GM12878 (cell line): ENCODE results near the gene PRIMPOL. TPM values are rescaled to one million over a fixed set of nuclear protein-coding genes. Genes with fewer than 3 reads are reported as not detected.

ENCODE experiments used
- ATAC-seq: fragments of 200-7000 bp; cut with Tn5 transposase; 3 replicates; pipeline ENCODE4 v1.9.1; 2020; ENCODE audit warnings: mild to moderate bottlenecking, moderate library complexity
- BruUV-seq: library from RNA; stranded (reverse); fragments of 400-500 nt; replicated peaks from 2 replicates; lab custom pipeline; 2021; lab: Mats Ljungman, UMichigan
- CTCF ChIA-PET: fragments of 300-600 bp; sonication (Branson Sonifier 250); formaldehyde crosslinking; extraction: SDS; loops from one replicate; lab custom pipeline; 2021; ENCODE audit warnings: inconsistent platforms; lab: Yijun Ruan, JAX
- POLR2A ChIA-PET: fragments of 350-600 bp; formaldehyde crosslinking; extraction: SDS; loops from one replicate; lab custom pipeline; 2021; ENCODE audit warnings: inconsistent platforms; lab: Charles Lee
- RAD21 ChIA-PET: fragments of 300-600 bp; sonication (Branson Sonifier 250); formaldehyde crosslinking; loops from one replicate; lab custom pipeline; 2023; ENCODE audit warnings: antibody characterized with exemption; ENCODE audit not compliant: unreplicated experiment; lab: Charles Lee
- SMC1A ChIA-PET: fragments of 300-600 bp; sonication (Branson Sonifier 250); formaldehyde crosslinking; loops from one replicate; lab custom pipeline; 2023; ENCODE audit not compliant: unreplicated experiment, uncharacterized antibody; lab: Charles Lee
- DNase-seq: peaks from one replicate; pipeline ENCODE4 v3.0.0-alpha.2; 2011; ENCODE audit warnings: low read depth, low spot score
- FAIRE-seq: peaks from 3 replicates; lab custom pipeline; 2011; peaks lifted over from hg19 to GRCh38; lab: Jason Lieb, UNC
- H2AFZ ChIP-seq: 2 replicates; pipeline ENCODE4 v1.6.0; 2011; ENCODE audit warnings: low read depth, low read length, control low read depth; ENCODE audit not compliant: control insufficient read depth
- H3K27ac ChIP-seq: 2 replicates; pipeline ENCODE4 v1.5.1; 2011; ENCODE audit warnings: control low read depth; ENCODE audit not compliant: control insufficient read depth, insufficient read depth
- H3K27me3 ChIP-seq, 2 experiments: replicated peaks in 1 of 2; 2 replicates each; pipeline versions ENCODE4 v1.6.0 to v1.6.1; 2011; ENCODE audit warnings: low read length in 1 of 2; ENCODE audit not compliant: control insufficient read depth in 2 of 2, insufficient read depth in 2 of 2
- H3K36me3 ChIP-seq, 2 experiments: 2 replicates each; pipeline ENCODE4 v1.5.1; 2011; ENCODE audit warnings: low read length in 1 of 2; ENCODE audit not compliant: control insufficient read depth in 2 of 2, insufficient read depth in 2 of 2
- H3K4me1 ChIP-seq: 2 replicates; pipeline ENCODE4 v1.6.1; 2011; ENCODE audit warnings: mild to moderate bottlenecking, low read length, moderate library complexity, mixed read lengths; ENCODE audit not compliant: control insufficient read depth, insufficient read depth
- H3K4me2 ChIP-seq: 2 replicates; pipeline ENCODE4 v1.6.0; 2011; ENCODE audit warnings: control low read depth; ENCODE audit not compliant: control insufficient read depth, insufficient read depth
- H3K4me3 ChIP-seq: fragments of 200-600 bp; sonication (generic); 2 replicates; pipeline ENCODE4 v1.5.1; 2016
- H3K79me2 ChIP-seq: 2 replicates; pipeline ENCODE4 v1.6.0; 2011; ENCODE audit warnings: low read length; ENCODE audit not compliant: control insufficient read depth, insufficient read depth
- H3K9ac ChIP-seq: 2 replicates; pipeline ENCODE4 v1.8.0; 2011; ENCODE audit warnings: low read length, control low read depth, mixed read lengths; ENCODE audit not compliant: control insufficient read depth, insufficient read depth
- H3K9me3 ChIP-seq: replicated peaks from 3 replicates; pipeline ENCODE4 v1.5.1; 2011; ENCODE audit warnings: mild to moderate bottlenecking, low read length; ENCODE audit not compliant: control insufficient read depth, insufficient read depth
- H4K20me1 ChIP-seq: 2 replicates; pipeline ENCODE4 v1.6.0; 2011; ENCODE audit not compliant: control insufficient read depth, insufficient read depth
- EP300 ChIP-seq, 2 experiments: fragments of 150-350 bp in 1 of 2; IDR thresholded peaks; 2 replicates each; pipeline ENCODE4 v1.6.1; 2011 to 2012; ENCODE audit warnings: low read depth in 2 of 2, low read length in 2 of 2, borderline replicate concordance in 1 of 2, improper control_type of control experiment in 1 of 2, inconsistent platforms in 1 of 2; ENCODE audit not compliant: control insufficient read depth in 1 of 2
- IKZF2 ChIP-seq, 2 experiments: fragments of 450-650 bp; IDR thresholded peaks; 2 replicates each; pipeline ENCODE4 v1.6.1; 2017; ENCODE audit warnings: mild to moderate bottlenecking in 2 of 2, moderate library complexity in 2 of 2
- MEF2A ChIP-seq: IDR thresholded peaks from 2 replicates; pipeline ENCODE4 v1.6.1; 2011; ENCODE audit warnings: low read depth, mild to moderate bottlenecking, low read length, moderate library complexity; ENCODE audit not compliant: insufficient read depth
- MEF2B ChIP-seq: fragments of 450-650 bp; IDR thresholded peaks from 2 replicates; pipeline ENCODE4 v1.6.1; 2018; ENCODE audit warnings: mild to moderate bottlenecking, moderate library complexity; ENCODE audit not compliant: partially characterized antibody, poor library complexity, severe bottlenecking
- MTA2 ChIP-seq: fragments of 450-650 bp; IDR thresholded peaks from 2 replicates; pipeline ENCODE4 v1.6.1; 2016; ENCODE audit warnings: low read depth, mild to moderate bottlenecking, moderate library complexity
- PAX5 ChIP-seq: IDR thresholded peaks from 2 replicates; pipeline ENCODE4 v1.6.1; 2011; ENCODE audit warnings: low read depth, low read length, borderline replicate concordance
- POLR2A ChIP-seq: IDR thresholded peaks from 2 replicates; pipeline ENCODE4 v1.6.1; 2011; ENCODE audit warnings: low read depth, mild to moderate bottlenecking, low read length
- SKIL ChIP-seq: fragments of 450-650 bp; IDR thresholded peaks from 2 replicates; pipeline ENCODE4 v1.6.1; 2017; ENCODE audit warnings: mild to moderate bottlenecking, low read depth, inconsistent platforms; ENCODE audit not compliant: poor library complexity, severe bottlenecking
- SMARCA5 ChIP-seq: fragments of 450-650 bp; IDR thresholded peaks from 2 replicates; pipeline ENCODE4 v1.6.1; 2017; ENCODE audit warnings: mild to moderate bottlenecking
- WGBS: methylation state at CpG from one replicate; pipeline ENCODE4 v1.1.6; 2016; ENCODE audit warnings: low lambda C conversion rate; ENCODE audit not compliant: insufficient replicate concordance, insufficient coverage; ENCODE audit errors: missing lambda C conversion rate; 5-methylcytosine and 5-hydroxymethylcytosine counted together
- in situ Hi-C: fragments of 300-500 bp; cut with MboI; formaldehyde crosslinking; loops from 9 replicates; pipeline ENCODE4 v1.14.3; 2018; ENCODE audit warnings: mixed read lengths
- intact Hi-C: fragments of 100-400 bp; cut with micrococcal nuclease; formaldehyde crosslinking; loops from one replicate; pipeline ENCODE4 v1.14.2; 2022; ENCODE audit not compliant: unreplicated experiment
- polyA plus RNA-seq, 11 experiments: library from polyadenylated mRNA; depleted of rRNA in 4 of 11; unstranded in 6 of 11; stranded (reverse) in 5 of 11; fragments of >200 nt; fragmentation: Nextera tagmentation in 4 of 11; fragmentation: Illumina TruSeq in 1 of 11; extraction: Ambion mirVana in 4 of 11; extraction: Trizol in 1 of 11; gene quantifications; 1 replicate in 1 of 11; 2 replicates in 10 of 11; pipeline versions ENCODE4 v1.2.1 to v1.2.3, GENCODE V29; 2011 to 2016; ENCODE audit warnings: inconsistent platforms in 2 of 11, missing spikeins in 2 of 11, low read depth in 1 of 11
- total RNA-seq, 4 experiments: library from RNA; depleted of rRNA in 3 of 4; stranded (reverse); fragments of >200 nt in 3 of 4; fragmentation: Illumina TruSeq in 1 of 4; extraction: Trizol in 1 of 4; gene quantifications; 2 replicates each; pipeline versions ENCODE4 v1.2.1 to v1.2.3, GENCODE V29; 2013 to 2021

The PRIMPOL gene
- total and polyA plus RNA-seq, 10 of the 15 experiments (the other 5 are each of a cell fraction or from before 2014, with no cell fraction given): 10.6 to 23.7 (median 14.0) TPM

- Histone ChIP-seq H3K79me2 (no peaks in the 10 kb centered on the region), H3K4me3 (peak overlapping the region; percentile 41; the same call in 1 of the 2 replicates), H3K4me1 (peaks cover 10% of the 10 kb centered on the region), H3K27me3 (no peaks in the 10 kb centered on the region), H3K4me2 (peak overlapping the region; percentile 39), H2AFZ (peak overlapping the region; percentile 53), H4K20me1 (no peaks in the 10 kb centered on the region), H3K9me3 (peaks cover 8% of the 10 kb centered on the region; the same call in 2 of the 3 replicates), H3K9ac (no peak overlapping the region), H3K27ac (peak overlapping the region; percentile 34), H3K36me3 (no peaks in the 10 kb centered on the region)
- CTCF ChIA-PET: interaction anchor here (1.1 to 2.6 kb wide), 4 partner anchors 18 to 352 kb away, joined by 3 to 10 read pairs (median 4); partner anchors contain the start of gene CENPU
- peak; percentile 38 for DNase-seq
- POLR2A ChIA-PET: interaction anchor here (0.7 to 1.2 kb wide), 5 partner anchors 19 to 46 kb away, joined by 3 to 7 read pairs (median 4); partner anchors contain the start of genes CASP3 and PRIMPOL
- peak; percentile 86 for FAIRE-seq
- in situ Hi-C loops: no loop called here
- RAD21 ChIA-PET: interaction anchor here (0.6 to 3.0 kb wide), 14 partner anchors 17 to 353 kb away, joined by 3 to 17 read pairs (median 3); no protein-coding TSS in a partner anchor
- BruUV-seq: no TSS peak
- SMC1A ChIA-PET: interaction anchor here (0.5 to 2.0 kb wide), 12 partner anchors 17 to 188 kb away, joined by 3 to 5 read pairs (median 3); no protein-coding TSS in a partner anchor
- 5% methylated on average over 12 of the region's 12 CpGs for WGBS
- TF ChIP-seq MEF2B: peak; percentile 25
- no peak for TF ChIP-seq SMARCA5
- 0 out of 4 replicates have a peak, but pooled peaks of 1 of the 2 experiments have one; percentile 37 for TF ChIP-seq IKZF2 (IDR thresholded peaks at IDR 0.05)
- TF ChIP-seq EP300 (IDR thresholded peaks at IDR 0.05; ENCODE audit: borderline replicate concordance in 1 of 2, control insufficient read depth in 1 of 2, low read depth in 2 of 2, low read length in 2 of 2): peak in 1 of 2 experiments; percentile 17; a peak in 1 of 4 replicates
- peak; percentile 43 for TF ChIP-seq SKIL
- 0 out of 2 replicates have a peak, but pooled peaks have one; percentile 5 for TF ChIP-seq MEF2A
- TF ChIP-seq MTA2: 0 out of 2 replicates have a peak, but pooled peaks have one; percentile 19
- TF ChIP-seq PAX5: no peak
- TF ChIP-seq POLR2A: 0 out of 2 replicates have a peak, but pooled peaks have one; percentile 24
- intact Hi-C loops: no loop called here
- peak; percentile 89 for ATAC-seq
These were observed 32.6 kb upstream of the PRIMPOL start for GRCh38 chr4:184616633-184617551.
